ACC112 (cell line): ENCODE results near the gene SNX9.
"Not testable (repeated sequence)": the region's sequence is repeated elsewhere in the genome, so short reads cannot be mapped to it uniquely, and the experiment has no call there.

Experiments used
- H2AFZ ChIP-seq: fragments of 200-600 bp; sonication (generic); one replicate; pipeline ENCODE4 v1.6.0; 2017; ENCODE audit warnings: antibody characterized with exemption, low read length; ENCODE audit not compliant: unreplicated experiment
- H3K27ac ChIP-seq: fragments of 200-600 bp; sonication (generic); 2 replicates; pipeline ENCODE4 v1.5.1; 2014; ENCODE audit warnings: low read depth, mild to moderate bottlenecking, antibody characterized with exemption, low read length, moderate library complexity
- H3K27me3 ChIP-seq: fragments of 200-600 bp; sonication (generic); 2 replicates; pipeline ENCODE4 v1.6.1; 2014; ENCODE audit warnings: mild to moderate bottlenecking, antibody characterized with exemption, low read length, moderate library complexity, mixed read lengths; ENCODE audit not compliant: insufficient read depth
- H3K36me3 ChIP-seq: fragments of 200-600 bp; sonication (generic); 2 replicates; pipeline ENCODE4 v1.6.1; 2016; ENCODE audit warnings: mild to moderate bottlenecking, antibody characterized with exemption, low read length, moderate library complexity, mixed read lengths; ENCODE audit not compliant: insufficient read depth
- H3K4me1 ChIP-seq: fragments of 200-600 bp; sonication (generic); one replicate; pipeline ENCODE4 v1.6.1; 2016; ENCODE audit warnings: low read length, mixed read lengths; ENCODE audit not compliant: insufficient read depth, unreplicated experiment, control insufficient read depth
- H3K4me3 ChIP-seq: fragments of 200-600 bp; sonication (generic); 2 replicates; pipeline ENCODE4 v1.5.1; 2014; ENCODE audit warnings: mild to moderate bottlenecking, low read depth, low read length
- H3K79me2 ChIP-seq: fragments of 200-600 bp; sonication (generic); one replicate; pipeline ENCODE4 v1.6.0; 2016; ENCODE audit warnings: low read length; ENCODE audit not compliant: control insufficient read depth, unreplicated experiment, insufficient read depth

Gene SNX9

GRCh38 chr6:157943249-157943963 lies 120.4 kb downstream of the SNX9 start:
- H2AFZ ChIP-seq = no peak overlapping the region
- H3K4me3 ChIP-seq = no peak overlapping the region
- H3K4me1 ChIP-seq = no peaks in the 10 kb centered on the region
- H3K27ac ChIP-seq = no peak overlapping the region
- H3K27me3 ChIP-seq = no peaks in the 10 kb centered on the region
- H3K79me2 ChIP-seq = no peaks in the 10 kb centered on the region
- peaks cover 28% of the 10 kb centered on the region; the same call in 1 of the 2 replicates for H3K36me3 ChIP-seq

- Histone ChIP-seq H3K27ac (no peak overlapping the region), H3K4me1 (no peaks in the 10 kb centered on the region), H3K79me2 (no peaks in the 10 kb centered on the region), H3K36me3 (peaks cover 28% of the 10 kb centered on the region; the same call in 1 of the 2 replicates), H3K4me3 (no peak overlapping the region), H2AFZ (no peak overlapping the region), H3K27me3 (no peaks in the 10 kb centered on the region)
Measured at GRCh38 chr6:157943964-157944283, 120.9 kb downstream of the SNX9 start.

GRCh38 chr6:157944983-157945931 lies 122.2 kb downstream of the SNX9 start:
- peaks cover 24% of the 10 kb centered on the region; the same call in 1 of the 2 replicates for H3K36me3 ChIP-seq

GRCh38 chr6:157946053-157946617 lies 123.1 kb downstream of the SNX9 start:
- Histone ChIP-seq H3K4me1 (no peaks in the 10 kb centered on the region), H3K36me3 (peaks cover 18% of the 10 kb centered on the region; the same call in 1 of the 2 replicates)

More at GRCh38 chr6:157944983-157945931, 122.2 kb downstream of the SNX9 start:
- no peak overlapping the region for H3K27ac ChIP-seq
- H3K4me1 ChIP-seq = no peaks in the 10 kb centered on the region
- H3K27me3 ChIP-seq = no peaks in the 10 kb centered on the region
- no peaks in the 10 kb centered on the region for H3K79me2 ChIP-seq
- no peak overlapping the region for H2AFZ ChIP-seq
- H3K4me3 ChIP-seq = no peak overlapping the region

GRCh38 chr6:157946865-157947532 lies 124.0 kb downstream of the SNX9 start:
- H3K27ac ChIP-seq = no peak overlapping the region
- no peak overlapping the region for H3K4me3 ChIP-seq
- H3K36me3 ChIP-seq = peaks cover 15% of the 10 kb centered on the region; the same call in 1 of the 2 replicates
- H2AFZ ChIP-seq = no peak overlapping the region
- H3K4me1 ChIP-seq = no peaks in the 10 kb centered on the region
- H3K27me3 ChIP-seq = no peaks in the 10 kb centered on the region
- no peaks in the 10 kb centered on the region for H3K79me2 ChIP-seq

More at GRCh38 chr6:157946053-157946617, 123.1 kb downstream of the SNX9 start:
- no peak overlapping the region for H3K27ac ChIP-seq
- no peaks in the 10 kb centered on the region for H3K79me2 ChIP-seq
- no peaks in the 10 kb centered on the region for H3K27me3 ChIP-seq
- H2AFZ ChIP-seq = no peak overlapping the region
- no peak overlapping the region for H3K4me3 ChIP-seq

GRCh38 chr6:157950899-157951298 lies 127.9 kb downstream of the SNX9 start:
- H3K27me3 ChIP-seq, H3K4me1 ChIP-seq, H3K36me3 ChIP-seq, H2AFZ ChIP-seq, H3K27ac ChIP-seq, H3K4me3 ChIP-seq, H3K79me2 ChIP-seq: not testable (repeated sequence)

- no peaks in the 10 kb centered on the region for H3K36me3 ChIP-seq
- H3K27ac ChIP-seq = no peak overlapping the region
- H3K4me3 ChIP-seq = no peak overlapping the region
- H2AFZ ChIP-seq = no peak overlapping the region
- H3K4me1 ChIP-seq = peaks cover 5% of the 10 kb centered on the region
- H3K27me3 ChIP-seq = no peaks in the 10 kb centered on the region
- no peaks in the 10 kb centered on the region for H3K79me2 ChIP-seq
Measured at GRCh38 chr6:157951828-157952227, 128.8 kb downstream of the SNX9 start.

GRCh38 chr6:157952861-157953351 lies 129.9 kb downstream of the SNX9 start:
- H3K36me3 ChIP-seq = no peaks in the 10 kb centered on the region
- no peaks in the 10 kb centered on the region for H3K27me3 ChIP-seq
- no peak overlapping the region for H2AFZ ChIP-seq
- no peak overlapping the region for H3K4me3 ChIP-seq
- H3K27ac ChIP-seq = no peak overlapping the region
- peaks cover 5% of the 10 kb centered on the region for H3K4me1 ChIP-seq
- no peaks in the 10 kb centered on the region for H3K79me2 ChIP-seq

- Histone ChIP-seq H3K79me2 (no peaks in the 10 kb centered on the region), H3K36me3 (peaks cover 2% of the 10 kb centered on the region; the same call in 1 of the 2 replicates), H3K27ac (no peak overlapping the region), H3K27me3 (no peaks in the 10 kb centered on the region), H3K4me1 (peaks cover 5% of the 10 kb centered on the region), H3K4me3 (no peak overlapping the region), H2AFZ (no peak overlapping the region)
Measured at GRCh38 chr6:157953580-157954091, 130.6 kb downstream of the SNX9 start.
